ENCODE results near the gene DPF1.

The DPF1 gene

GRCh38 chr19:38218204-38218603 lies 5.8 kb downstream of the DPF1 start (continued):
- TF ChIP-seq ZNF133 (tag by site-specific recombination; IDR thresholded peaks at IDR 0.05) (no peak), ZNF2 (tag by site-specific recombination; IDR thresholded peaks at IDR 0.05) (no peak)

GRCh38 chr19:38216785-38217641 lies 7.0 kb downstream of the DPF1 start:
- Histone ChIP-seq H3K9me3 (ENCODE audit: control insufficient read depth, insufficient read depth, low read depth, low read length) (no peaks in the 10 kb centered on the region), H3K27ac (ENCODE audit: extremely low read depth, low read depth, low read length) (no peak overlapping the region), H3K4me3 (ENCODE audit: low read depth, low read length) (no peak overlapping the region), H3K4me1 (ENCODE audit: control insufficient read depth, insufficient read depth, low read length) (peaks cover 2% of the 10 kb centered on the region; the same call in 1 of the 2 replicates), H3K36me3 (ENCODE audit: control insufficient read depth in 2 of 2, insufficient read depth in 1 of 2, low read length in 2 of 2) (peaks cover 48 to 49% of the 10 kb centered on the region in 2 experiments)
- TF ChIP-seq TCF7L2 (IDR thresholded peaks at IDR 0.05; ENCODE audit: borderline replicate concordance, low read depth, low read length) (no peak), ZNF707 (tag by site-specific recombination; IDR thresholded peaks at IDR 0.05) (no peak), ZNF792 (tag by site-specific recombination; IDR thresholded peaks at IDR 0.05) (no peak), ATF2 (tag by site-specific recombination; IDR thresholded peaks at IDR 0.05; ENCODE audit: low read depth) (no peak), ZNF501 (tag by site-specific recombination; IDR thresholded peaks at IDR 0.05) (no peak), EGR2 (tag by site-specific recombination; IDR thresholded peaks at IDR 0.05; ENCODE audit: low read depth) (peak; percentile 68)
- ChIA-PET POLR2A (interaction anchor here (0.6 to 0.7 kb wide), 3 partner anchors 79 to 297 kb away, joined by 3 to 7 read pairs (median 3); no protein-coding TSS in a partner anchor), CTCF (interaction anchor here (0.5 to 2.0 kb wide), 7 partner anchors 10 to 319 kb away, joined by 3 to 5 read pairs (median 4); no protein-coding TSS in a partner anchor)

- POLR2A ChIA-PET, result no interaction called here
- H3K4me3 ChIP-seq (ENCODE audit: low read depth, low read length), result no peak overlapping the region
- no peak overlapping the region for H3K27ac ChIP-seq (ENCODE audit: extremely low read depth, low read depth, low read length)
- CTCF ChIA-PET, result interaction anchor here (2.1 kb wide), 1 partner anchor 11 kb away, joined by 14 read pairs; no protein-coding TSS in a partner anchor
- H3K9me3 ChIP-seq (ENCODE audit: control insufficient read depth, insufficient read depth, low read depth, low read length), result no peaks in the 10 kb centered on the region
- H3K36me3 ChIP-seq (ENCODE audit: control insufficient read depth in 2 of 2, insufficient read depth in 1 of 2, low read length in 2 of 2), result peaks cover 34% of the 10 kb centered on the region in 2 experiments
- peaks cover 21% of the 10 kb centered on the region for H3K4me1 ChIP-seq (ENCODE audit: control insufficient read depth, insufficient read depth, low read length)
- TF ChIP-seq ZIC2 (tag by site-specific recombination; IDR thresholded peaks at IDR 0.05), result peak; percentile 20; the same call in 1 of the 2 replicates
- TF ChIP-seq SALL2 (tag by site-specific recombination; IDR thresholded peaks at IDR 0.05; ENCODE audit: borderline replicate concordance), result no peak
- TF ChIP-seq ZFP41 (tag by site-specific recombination; IDR thresholded peaks at IDR 0.05; ENCODE audit: borderline replicate concordance), result 0 out of 2 replicates have a peak, but pooled peaks have one; percentile 21
- no peak for TF ChIP-seq PRDM6 (tag by site-specific recombination; IDR thresholded peaks at IDR 0.05)
- TF ChIP-seq ZNF2 (tag by site-specific recombination; IDR thresholded peaks at IDR 0.05), result 0 out of 2 replicates have a peak, but pooled peaks have one; percentile 27
- 0 out of 2 replicates have a peak, but pooled peaks have one; percentile 13 for TF ChIP-seq PRDM1 (tag by site-specific recombination; IDR thresholded peaks at IDR 0.05)
- TF ChIP-seq MYNN (tag by site-specific recombination; IDR thresholded peaks at IDR 0.05; ENCODE audit: borderline replicate concordance), result peak; percentile 93
- no peak; the same call in 1 of the 2 replicates for TF ChIP-seq PATZ1 (tag by site-specific recombination; IDR thresholded peaks at IDR 0.05)
- peak; percentile 97 for TF ChIP-seq ZNF341 (tag by site-specific recombination; IDR thresholded peaks at IDR 0.05; ENCODE audit: low read depth)
- no peak for TF ChIP-seq ZNF610 (tag by site-specific recombination; IDR thresholded peaks at IDR 0.05; ENCODE audit: borderline replicate concordance)
- TF ChIP-seq ZNF600 (tag by site-specific recombination; IDR thresholded peaks at IDR 0.05), result peak; percentile 84
- 0 out of 2 replicates have a peak, but pooled peaks have one; percentile 13 for TF ChIP-seq ZBTB10 (tag by site-specific recombination; IDR thresholded peaks at IDR 0.05)
- TF ChIP-seq ZNF645 (tag by site-specific recombination; IDR thresholded peaks at IDR 0.05), result no peak
- peak; percentile 8; the same call in 1 of the 2 replicates for TF ChIP-seq GLIS2 (tag by site-specific recombination; IDR thresholded peaks at IDR 0.05)
Observed at GRCh38 chr19:38213911-38214625, 10.0 kb downstream of the DPF1 start.

Measured in HEK293 (cell line).